Liver (tissue), 10 donors: ENCODE data around the gene TLE3. TPM values are rescaled to one million over a fixed set of nuclear protein-coding genes. Genes with fewer than 3 reads are reported as not detected.
A peak's percentile ranks its signal among the peaks of the same experiment; 100 is the strongest.

ENCODE experiments used
- DNase-seq: peaks from one replicate; pipeline ENCODE4 v3.0.0-alpha.2; 2017; ENCODE audit warnings: low spot score
- H3K27ac ChIP-seq, 2 donors: one replicate each; pipeline ENCODE4 v1.7.0; 2013; ENCODE audit warnings: inconsistent platforms in 2 of 2, low read length in 2 of 2, control low read depth in 1 of 2, low read depth in 1 of 2, mild to moderate bottlenecking in 1 of 2
- H3K27me3 ChIP-seq, 4 donors: one replicate each; pipeline versions ENCODE4 v1.6.1 to v1.7.0; 2013; ENCODE audit warnings: low read length in 3 of 4, inconsistent platforms in 1 of 4, mild to moderate bottlenecking in 1 of 4, moderate library complexity in 1 of 4; ENCODE audit not compliant: control insufficient read depth in 4 of 4, insufficient read depth in 4 of 4
- H3K36me3 ChIP-seq, 4 donors: one replicate each; pipeline versions ENCODE4 v1.6.1 to v1.7.0; 2013; ENCODE audit warnings: low read length in 3 of 4, mild to moderate bottlenecking in 3 of 4, low read depth in 1 of 4, moderate library complexity in 1 of 4; ENCODE audit not compliant: control insufficient read depth in 4 of 4, insufficient read depth in 3 of 4
- H3K4me1 ChIP-seq, 4 donors: one replicate each; pipeline versions ENCODE4 v1.6.1 to v1.7.0; 2013; ENCODE audit warnings: low read length in 3 of 4, mild to moderate bottlenecking in 3 of 4, moderate library complexity in 1 of 4; ENCODE audit not compliant: control insufficient read depth in 4 of 4, insufficient read depth in 4 of 4
- H3K4me3 ChIP-seq, 3 donors: one replicate each; pipeline versions ENCODE4 v1.6.1 to v1.7.0; 2013; ENCODE audit warnings: low read length in 3 of 3, control low read depth in 1 of 3, low read depth in 1 of 3, mild to moderate bottlenecking in 1 of 3
- H3K9ac ChIP-seq, 2 donors: one replicate each; pipeline ENCODE4 v1.7.0; 2013; ENCODE audit warnings: low read length in 2 of 2, mild to moderate bottlenecking in 2 of 2, moderate library complexity in 2 of 2, control low read depth in 1 of 2, low read depth in 1 of 2
- H3K9me3 ChIP-seq, 4 donors: one replicate each; pipeline versions ENCODE4 v1.6.1 to v1.7.0; 2013; ENCODE audit warnings: low read length in 3 of 4; ENCODE audit not compliant: control insufficient read depth in 4 of 4
- ATF3 ChIP-seq: IDR thresholded peaks from 2 replicates; pipeline ENCODE4 v1.6.1; 2016; ENCODE audit warnings: antibody characterized with exemption
- CTCF ChIP-seq: fragments of 150-350 bp; IDR thresholded peaks from 2 replicates; pipeline ENCODE4 v1.5.1; 2017; ENCODE audit warnings: improper control_type of control experiment, low read depth, low read length; ENCODE audit not compliant: missing input control
- EGR1 ChIP-seq, 2 donors: IDR thresholded peaks; 2 replicates each; pipeline ENCODE4 v1.6.1; 2016 to 2018; ENCODE audit warnings: antibody characterized with exemption in 2 of 2, low read depth in 2 of 2
- FOXA1 ChIP-seq: IDR thresholded peaks from 2 replicates; pipeline ENCODE4 v1.6.1; 2016; ENCODE audit warnings: antibody characterized with exemption
- FOXA2 ChIP-seq: IDR thresholded peaks from 2 replicates; pipeline ENCODE4 v1.6.1; 2016; ENCODE audit warnings: antibody characterized with exemption
- GABPA ChIP-seq, 2 donors: IDR thresholded peaks in 1 of 2; conservative IDR thresholded peaks in 1 of 2; 2 replicates each; pipeline ENCODE4 v1.6.1; 2016; ENCODE audit warnings: antibody characterized with exemption in 2 of 2, mild to moderate bottlenecking in 1 of 2, moderate library complexity in 1 of 2
- HNF4G ChIP-seq: IDR thresholded peaks from 2 replicates; pipeline ENCODE4 v1.6.1; 2016; ENCODE audit warnings: antibody characterized with exemption
- JUND ChIP-seq, 2 donors: IDR thresholded peaks; 2 replicates each; pipeline ENCODE4 v1.6.1; 2016; ENCODE audit warnings: antibody characterized with exemption in 2 of 2
- NR2F2 ChIP-seq: IDR thresholded peaks from 2 replicates; pipeline ENCODE4 v1.6.1; 2016; ENCODE audit warnings: antibody characterized with exemption
- RAD21 ChIP-seq, 2 donors: IDR thresholded peaks; 2 replicates each; pipeline ENCODE4 v1.6.1; 2016; ENCODE audit warnings: antibody characterized with exemption in 2 of 2, mild to moderate bottlenecking in 2 of 2
- SP1 ChIP-seq: IDR thresholded peaks from 2 replicates; pipeline ENCODE4 v1.6.1; 2018; ENCODE audit warnings: antibody characterized with exemption, mild to moderate bottlenecking
- TAF1 ChIP-seq: conservative IDR thresholded peaks from 2 replicates; pipeline ENCODE4 v1.6.1; 2016; ENCODE audit warnings: antibody characterized with exemption, mild to moderate bottlenecking
- YY1 ChIP-seq: IDR thresholded peaks from 2 replicates; pipeline ENCODE4 v1.6.1; 2016; ENCODE audit warnings: antibody characterized with exemption, mild to moderate bottlenecking
- ZBTB33 ChIP-seq: IDR thresholded peaks from 2 replicates; pipeline ENCODE4 v1.6.1; 2016; ENCODE audit warnings: antibody characterized with exemption
- WGBS: extraction: QIAGEN DNeasy Blood & Tissue Kit; methylation state at CpG from one replicate; pipeline ENCODE4 v1.1.7; 2013; 5-methylcytosine and 5-hydroxymethylcytosine counted together
- polyA plus RNA-seq, 2 donors: library from polyadenylated mRNA; stranded (reverse) in 1 of 2; unstranded in 1 of 2; fragments of 200-250 nt in 1 of 2; fragments of >200 nt in 1 of 2; fragmentation: Nextera tagmentation in 1 of 2; extraction: Ambion mirVana in 1 of 2; gene quantifications; one replicate each; pipeline versions ENCODE4 v1.2.1 to v1.2.3, GENCODE V29; 2013 to 2015
- small RNA-seq: library from RNA; depleted of rRNA; stranded (forward); fragments of <200 nt; gene quantifications from one replicate; pipeline ENCODE3, GENCODE V24; 2014
- total RNA-seq, 2 donors: library from RNA; depleted of rRNA; stranded (reverse); fragments of >200 nt; gene quantifications; one replicate each; pipeline ENCODE4 v1.2.3, GENCODE V29; 2014
- donor health status: healthy.
- donor health status: healthy.
- donor health status: healthy.
- donor health status: healthy.
- donor health status: healthy.

TLE3 gene
- total and polyA plus RNA-seq, 4 donors, result 1.2 to 13.7 (median 8.5) TPM

DNA sequence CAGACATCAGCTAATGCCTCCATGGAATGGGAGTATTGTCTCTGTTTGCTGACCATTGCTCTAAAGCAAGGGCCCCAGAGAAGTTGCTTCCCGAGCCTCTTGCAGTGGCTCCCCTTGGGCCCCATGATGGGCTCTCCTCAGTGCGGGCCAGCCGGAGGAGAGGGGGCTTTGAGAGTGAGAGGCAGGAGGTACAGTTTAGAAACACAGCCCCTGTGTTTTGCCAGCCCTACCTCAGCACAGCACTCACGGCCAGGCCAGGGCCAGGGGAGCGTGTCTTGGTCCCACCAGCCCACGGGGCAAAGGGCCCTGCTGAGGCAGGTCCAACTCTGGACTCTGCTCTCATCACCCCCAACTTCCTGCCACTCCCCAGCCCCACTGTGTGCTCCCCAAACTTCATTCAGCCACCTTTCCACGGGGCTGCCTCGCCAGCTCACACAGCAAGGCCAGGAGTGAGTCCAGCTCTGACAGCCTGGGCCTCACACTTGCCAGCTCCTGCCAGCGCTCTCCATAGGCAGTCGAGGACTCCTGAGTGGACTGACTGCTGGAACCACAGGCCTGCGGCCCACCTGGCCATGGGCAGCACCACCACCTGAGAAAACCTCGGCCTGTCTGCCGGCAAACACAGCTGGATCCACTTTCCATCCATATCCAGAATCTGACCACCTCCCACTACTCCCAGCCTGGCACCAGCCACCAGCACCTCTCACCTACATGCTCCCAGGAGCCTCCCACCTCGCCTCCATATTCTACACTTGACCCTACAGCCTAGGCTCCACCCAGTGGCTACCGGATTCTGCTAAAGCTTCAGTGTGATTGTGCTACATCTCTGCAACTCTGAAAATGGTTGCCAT is 99.0 kb downstream of the TLE3 start:
- DNase-seq, result no peak
- 95% methylated on average over 15 of the region's 15 CpGs for WGBS
- no peaks in the 10 kb centered on the region for H3K36me3 ChIP-seq
- no peak overlapping the region for H3K4me3 ChIP-seq
- H3K27me3 ChIP-seq, result no peaks in the 10 kb centered on the region
- H3K9me3 ChIP-seq, result peaks cover 4 to 9% (median 4%) of the 10 kb centered on the region in 4 donors
- H3K9ac ChIP-seq, result no peak overlapping the region
- TF ChIP-seq HNF4G, result no peak
- no peak for TF ChIP-seq JUND (IDR thresholded peaks at IDR 0.05)
- TF ChIP-seq FOXA1, result no peak
- no peak for TF ChIP-seq SP1
- no peak for TF ChIP-seq EGR1 (IDR thresholded peaks at IDR 0.05; ENCODE audit: low read depth in 2 of 2)
- no peak for TF ChIP-seq GABPA (IDR thresholded peaks at IDR 0.05 in 1 of 2, conservative IDR thresholded peaks at IDR 0.05 in 1 of 2)
- no peak for TF ChIP-seq YY1
- no peak for TF ChIP-seq RAD21 (IDR thresholded peaks at IDR 0.05)
- no peak for TF ChIP-seq FOXA2
- no peak for TF ChIP-seq ATF3
- no peak for TF ChIP-seq TAF1
- no peak for TF ChIP-seq CTCF
- H3K4me1 ChIP-seq, result peaks cover 3 to 41% (median 28%) of the 10 kb centered on the region in 4 donors
- no peak overlapping the region for H3K27ac ChIP-seq

DNA sequence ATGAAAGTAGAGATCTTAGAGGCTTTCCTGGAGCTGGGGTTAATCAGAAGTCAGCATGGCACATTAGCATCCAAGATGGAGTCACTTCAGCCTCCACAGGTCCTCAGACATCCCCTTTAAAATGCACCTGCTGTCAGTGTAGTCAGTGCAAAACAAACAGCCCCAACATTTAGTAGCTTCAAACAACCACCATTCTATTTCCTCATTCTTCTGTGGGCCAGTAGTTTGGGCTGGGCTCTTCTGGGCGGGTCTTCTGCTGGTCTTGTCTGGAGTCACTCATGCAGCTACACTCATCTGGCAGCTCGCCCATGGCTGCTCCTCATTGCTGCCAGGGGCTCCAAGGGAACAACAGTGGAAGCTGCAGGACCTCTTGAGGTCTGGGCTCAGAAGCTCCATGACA is 99.9 kb downstream of the TLE3 start:
- H3K27ac ChIP-seq, result no peak overlapping the region
- WGBS, result 65% methylated on average over 2 of the region's 2 CpGs

More for the DNA sequence above, 99.9 kb downstream of the TLE3 start:
- no peak for DNase-seq
- TF ChIP-seq FOXA1 (no peak), NR2F2 (no peak), RAD21 (IDR thresholded peaks at IDR 0.05) (no peak), FOXA2 (no peak), ZBTB33 (no peak), GABPA (IDR thresholded peaks at IDR 0.05 in 1 of 2, conservative IDR thresholded peaks at IDR 0.05 in 1 of 2) (no peak)
- Histone ChIP-seq H3K4me3 (no peak overlapping the region), H3K36me3 (no peaks in the 10 kb centered on the region), H3K27me3 (no peaks in the 10 kb centered on the region), H3K9ac (no peak overlapping the region), H3K9me3 (peaks cover under 1 to 4% (median 1%) of the 10 kb centered on the region in 4 donors), H3K4me1 (peaks cover 3 to 41% (median 28%) of the 10 kb centered on the region in 4 donors)

Small RNA genes within 50 kb of the gene (small RNA-seq; reads per million reads assigned to genes)
- gene MIR629, result 0.33 reads per million, percentile 34 among the genes with 10 or more reads in this experiment
